Progenitor cell of endocrine pancreas (in vitro differentiated cells): ENCODE data around the gene PDGFA. TPM values are rescaled to one million over a fixed set of nuclear protein-coding genes. Genes with fewer than 3 reads are reported as not detected.

Experiments
- DNase-seq: peaks from one replicate; pipeline ENCODE4 v3.0.0; 2021; ENCODE audit warnings: low spot score; ENCODE audit not compliant: unreplicated experiment
- H3K27ac Mint-ChIP-seq: 2 replicates; pipeline ENCODE4 v1.8.0; 2021; ENCODE audit warnings: mild to moderate bottlenecking, moderate library complexity, mixed read lengths
- H3K27me3 Mint-ChIP-seq: 2 replicates; pipeline ENCODE4 v1.8.0; 2021; ENCODE audit warnings: mixed read lengths
- H3K36me3 Mint-ChIP-seq: 2 replicates; pipeline ENCODE4 v1.8.0; 2022; ENCODE audit warnings: mixed read lengths; ENCODE audit not compliant: insufficient read depth
- H3K4me1 Mint-ChIP-seq: 2 replicates; pipeline ENCODE4 v1.8.0; 2021; ENCODE audit warnings: low read depth, mixed read lengths
- H3K4me3 Mint-ChIP-seq: 2 replicates; pipeline ENCODE4 v1.8.0; 2021; ENCODE audit warnings: low read depth, mild to moderate bottlenecking, moderate library complexity, mixed read lengths
- H3K9me3 Mint-ChIP-seq: 2 replicates; pipeline ENCODE4 v1.8.0; 2021; ENCODE audit warnings: low read depth, mixed read lengths
- CTCF ChIP-seq: fragments of 200-600 bp; sonication (generic); IDR thresholded peaks from one replicate; pipeline ENCODE4 v1.5.0; 2021; ENCODE audit warnings: antibody characterized with exemption, mild to moderate bottlenecking; ENCODE audit not compliant: unreplicated experiment
- total RNA-seq: library from RNA; stranded (reverse); gene quantifications from 2 replicates; pipeline ENCODE4 v1.2.1, GENCODE V29; 2021

The PDGFA gene
- total RNA-seq, 1 donor from 2014 or later: 86.2 TPM

GRCh38 chr7:523347-524336, 4.0 kb upstream of the PDGFA start:
- Mint-ChIP-seq H3K4me1 (peaks cover 10% of the 10 kb centered on the region), H3K27ac (no peak overlapping the region), H3K36me3 (peaks cover 4% of the 10 kb centered on the region), H3K9me3 (no peaks in the 10 kb centered on the region), H3K4me3 (peak overlapping the region; percentile 31), H3K27me3 (peaks cover 9% of the 10 kb centered on the region)
- no peak for DNase-seq
- no peak for TF ChIP-seq CTCF

GRCh38 chr7:522951-523314, 3.3 kb upstream of the PDGFA start:
- TF ChIP-seq CTCF: no peak
- H3K4me3 Mint-ChIP-seq: peak overlapping the region; percentile 31
- no peaks in the 10 kb centered on the region for H3K9me3 Mint-ChIP-seq
- no peak overlapping the region for H3K27ac Mint-ChIP-seq
- H3K36me3 Mint-ChIP-seq: peaks cover 4% of the 10 kb centered on the region
- H3K4me1 Mint-ChIP-seq: peaks cover 12% of the 10 kb centered on the region
- no peak for DNase-seq
- peaks cover 9% of the 10 kb centered on the region for H3K27me3 Mint-ChIP-seq

- TF ChIP-seq CTCF: peak; percentile 34
- Mint-ChIP-seq H3K4me3 (peak overlapping the region; percentile 64), H3K4me1 (peaks cover 13% of the 10 kb centered on the region), H3K9me3 (no peaks in the 10 kb centered on the region), H3K27ac (peak overlapping the region; percentile 41), H3K36me3 (peaks cover 4% of the 10 kb centered on the region), H3K27me3 (peaks cover 9% of the 10 kb centered on the region)
- peak; percentile 45 for DNase-seq
Observed at GRCh38 chr7:522071-522950, 2.7 kb upstream of the PDGFA start.

GRCh38 chr7:521221-522070, 1.8 kb upstream of the PDGFA start:
- Mint-ChIP-seq H3K4me3 (peak overlapping the region; percentile 64), H3K27me3 (peaks cover 9% of the 10 kb centered on the region), H3K4me1 (peaks cover 13% of the 10 kb centered on the region), H3K9me3 (no peaks in the 10 kb centered on the region), H3K36me3 (peaks cover 4% of the 10 kb centered on the region), H3K27ac (no peak overlapping the region)
- TF ChIP-seq CTCF: no peak
- DNase-seq: no peak
